Measurements from ENCODE around the gene CFAP61. TPM values are rescaled to one million over a fixed set of nuclear protein-coding genes. Genes with fewer than 3 reads are reported as not detected.

The CFAP61 gene
- polyA plus RNA-seq, 1 of the 3 experiments (the other 2 are of a cell fraction): 0.26 TPM

- H3F3A ChIP-seq (replicated peaks; ENCODE audit: insufficient read depth): no peaks in the 10 kb centered on the region
- H3K36me3 ChIP-seq (replicated peaks in 1 of 2; ENCODE audit: control insufficient read depth in 1 of 2, insufficient read depth in 2 of 2, low read length in 1 of 2): no peaks in the 10 kb centered on the region
- no peak overlapping the region for H3K27ac ChIP-seq (ENCODE audit: low read depth in 2 of 2, low read length in 1 of 2)
- no peaks in the 10 kb centered on the region for H3K9me2 ChIP-seq
- TF ChIP-seq TCF12 (IDR thresholded peaks at IDR 0.05): no peak
- no peak for TF ChIP-seq MAX (IDR thresholded peaks at IDR 0.05; ENCODE audit: low read depth)
- TF ChIP-seq NRF1 (IDR thresholded peaks at IDR 0.05; ENCODE audit: low read depth, low read length): no peak
- TF ChIP-seq RCOR1 (IDR thresholded peaks at IDR 0.05; ENCODE audit: low read length): no peak
- TF ChIP-seq YY1 (IDR thresholded peaks at IDR 0.05; ENCODE audit: low read depth): no peak
- no peak for TF ChIP-seq CHD2 (IDR thresholded peaks at IDR 0.05; ENCODE audit: low read length, partially characterized antibody)
- TF ChIP-seq EZH2phosphoT487 (IDR thresholded peaks at IDR 0.05; ENCODE audit: borderline replicate concordance, low read depth): no peak
- no peak for TF ChIP-seq IRF3 (IDR thresholded peaks at IDR 0.05; ENCODE audit: low read depth, low read length)
- no peak for TF ChIP-seq ELF1 (IDR thresholded peaks at IDR 0.05)
- TF ChIP-seq FOXM1 (IDR thresholded peaks at IDR 0.05; ENCODE audit: low read depth): no peak
- TF ChIP-seq USF1 (IDR thresholded peaks at IDR 0.05; ENCODE audit: borderline replicate concordance, low read depth): no peak
- no peak for TF ChIP-seq SMC3 (IDR thresholded peaks at IDR 0.05; ENCODE audit: low read depth, low read length)
- TF ChIP-seq REST (IDR thresholded peaks at IDR 0.05; ENCODE audit: low read depth, low read length): no peak
- no peak for TF ChIP-seq NFIC (IDR thresholded peaks at IDR 0.05; ENCODE audit: borderline replicate concordance)
- TF ChIP-seq RXRA (IDR thresholded peaks at IDR 0.05; ENCODE audit: borderline replicate concordance, low read depth): no peak
- TF ChIP-seq MXI1 (IDR thresholded peaks at IDR 0.05; ENCODE audit: low read depth, low read length): no peak
- TF ChIP-seq USF2 (IDR thresholded peaks at IDR 0.05; ENCODE audit: borderline replicate concordance, low read depth, low read length): no peak
- no peak for TF ChIP-seq JUND (IDR thresholded peaks at IDR 0.05)
- no peak for TF ChIP-seq EP300 (IDR thresholded peaks at IDR 0.05; ENCODE audit: borderline replicate concordance in 1 of 2, low read depth in 1 of 2, low read length in 1 of 2)
- H3K27me3 ChIP-seq (ENCODE audit: insufficient read depth): peaks cover 1% of the 10 kb centered on the region
- H3K4me1 ChIP-seq (ENCODE audit: control insufficient read depth in 1 of 2, insufficient read depth in 2 of 2, low read depth in 1 of 2, low read length in 1 of 2): no peaks in the 10 kb centered on the region; a peak in 1 of 4 replicates
- no peaks in the 10 kb centered on the region for H3K79me2 ChIP-seq (ENCODE audit: insufficient read depth)
- no peak overlapping the region for H3K9ac ChIP-seq
- H2AFZ ChIP-seq (ENCODE audit: low read depth): no peak overlapping the region
- H3K4me3 ChIP-seq (ENCODE audit: low read depth in 2 of 2, low read length in 1 of 2): no peak overlapping the region
- POLR2A ChIA-PET: no interaction called here
- no peak for DNase-seq
- H4K20me1 ChIP-seq (ENCODE audit: insufficient read depth): no peaks in the 10 kb centered on the region
- H3K4me2 ChIP-seq: no peak overlapping the region
- no peaks in the 10 kb centered on the region for H3K9me3 ChIP-seq
- 29% methylated on average over 4 of the region's 4 CpGs for WGBS (ENCODE audit: low lambda C conversion rate)
- CTCF ChIA-PET: interaction anchor here (6.5 kb wide), 1 partner anchor 145 kb away, joined by 39 read pairs; no protein-coding TSS in a partner anchor
These were observed 40.5 kb downstream of the CFAP61 start for GRCh38 chr20:20092827-20093226.
